ENCODE results near the gene UBXN7.
"Not testable (repeated sequence)": the region's sequence is repeated elsewhere in the genome, so short reads cannot be mapped to it uniquely, and the experiment has no call there.

The UBXN7 gene

GRCh38 chr3:196351541-196351940 is 80.7 kb downstream of the UBXN7 start:
- DNase-seq: no peak

- no peak for DNase-seq
Measured at GRCh38 chr3:196350067-196350466, 82.2 kb downstream of the UBXN7 start.

- DNase-seq: no peak
Measured at GRCh38 chr3:196348698-196349097, 83.5 kb downstream of the UBXN7 start.

GRCh38 chr3:196344663-196345062 is 87.6 kb downstream of the UBXN7 start:
- no peak for DNase-seq

- not testable (repeated sequence) for DNase-seq
Measured at GRCh38 chr3:196343917-196344316, 88.3 kb downstream of the UBXN7 start.

GRCh38 chr3:196341137-196341536 is 91.1 kb downstream of the UBXN7 start:
- DNase-seq: no peak

GRCh38 chr3:196340466-196340865 is 91.8 kb downstream of the UBXN7 start:
- DNase-seq: no peak

GRCh38 chr3:196339493-196340254 is 92.6 kb downstream of the UBXN7 start:
- no peak for DNase-seq

GRCh38 chr3:196339044-196339443 is 93.2 kb downstream of the UBXN7 start:
- DNase-seq: no peak

- DNase-seq: no peak
Measured at GRCh38 chr3:196336319-196337145, 95.7 kb downstream of the UBXN7 start.

- DNase-seq: no peak
Measured at GRCh38 chr3:196335503-196335948, 96.7 kb downstream of the UBXN7 start.

GRCh38 chr3:196334982-196335381 is 97.2 kb downstream of the UBXN7 start:
- no peak for DNase-seq

- DNase-seq: no peak
Measured at GRCh38 chr3:196332168-196332567, 100.1 kb downstream of the UBXN7 start.

GRCh38 chr3:196327405-196327804 is 104.8 kb downstream of the UBXN7 start:
- DNase-seq: no peak

GRCh38 chr3:196326936-196327335 is 105.3 kb downstream of the UBXN7 start:
- no peak for DNase-seq

- DNase-seq: no peak
Measured at GRCh38 chr3:196323691-196324090, 108.5 kb downstream of the UBXN7 start.

- DNase-seq: no peak
Measured at GRCh38 chr3:196323016-196323415, 109.2 kb downstream of the UBXN7 start.

- no peak for DNase-seq
Measured at GRCh38 chr3:196321162-196321561, 111.1 kb downstream of the UBXN7 start.

GRCh38 chr3:196320137-196320536 is 112.1 kb downstream of the UBXN7 start:
- DNase-seq: no peak

GRCh38 chr3:196317687-196318467 is 114.3 kb downstream of the UBXN7 start, which contains the start of gene DYNLT2B:
DYNLT2B (minus strand) TSS chr3:196318240; CDS start chr3:196318152, 88 bp downstream.
- DNase-seq: peak; percentile 89

GRCh38 chr3:196316799-196317686 is 115.2 kb downstream of the UBXN7 start:
- not testable (repeated sequence) for DNase-seq

- DNase-seq: no peak
Measured at GRCh38 chr3:196315821-196316220, 116.4 kb downstream of the UBXN7 start.
